Stimulated activated naive CD4-positive, alpha-beta T cell treated with Interleukin-2 at 50 U/mL for 16 hours (primary cell): ENCODE results near the gene PTGFRN.
A peak's percentile ranks its signal among the peaks of the same experiment; 100 is the strongest.
"Not testable (repeated sequence)": the region's sequence is repeated elsewhere in the genome, so short reads cannot be mapped to it uniquely, and the experiment has no call there.

ENCODE experiments used
- DNase-seq: peaks from one replicate; lab custom pipeline; 2025; lab: John Stamatoyannopoulos, UW

The PTGFRN gene

DNA sequence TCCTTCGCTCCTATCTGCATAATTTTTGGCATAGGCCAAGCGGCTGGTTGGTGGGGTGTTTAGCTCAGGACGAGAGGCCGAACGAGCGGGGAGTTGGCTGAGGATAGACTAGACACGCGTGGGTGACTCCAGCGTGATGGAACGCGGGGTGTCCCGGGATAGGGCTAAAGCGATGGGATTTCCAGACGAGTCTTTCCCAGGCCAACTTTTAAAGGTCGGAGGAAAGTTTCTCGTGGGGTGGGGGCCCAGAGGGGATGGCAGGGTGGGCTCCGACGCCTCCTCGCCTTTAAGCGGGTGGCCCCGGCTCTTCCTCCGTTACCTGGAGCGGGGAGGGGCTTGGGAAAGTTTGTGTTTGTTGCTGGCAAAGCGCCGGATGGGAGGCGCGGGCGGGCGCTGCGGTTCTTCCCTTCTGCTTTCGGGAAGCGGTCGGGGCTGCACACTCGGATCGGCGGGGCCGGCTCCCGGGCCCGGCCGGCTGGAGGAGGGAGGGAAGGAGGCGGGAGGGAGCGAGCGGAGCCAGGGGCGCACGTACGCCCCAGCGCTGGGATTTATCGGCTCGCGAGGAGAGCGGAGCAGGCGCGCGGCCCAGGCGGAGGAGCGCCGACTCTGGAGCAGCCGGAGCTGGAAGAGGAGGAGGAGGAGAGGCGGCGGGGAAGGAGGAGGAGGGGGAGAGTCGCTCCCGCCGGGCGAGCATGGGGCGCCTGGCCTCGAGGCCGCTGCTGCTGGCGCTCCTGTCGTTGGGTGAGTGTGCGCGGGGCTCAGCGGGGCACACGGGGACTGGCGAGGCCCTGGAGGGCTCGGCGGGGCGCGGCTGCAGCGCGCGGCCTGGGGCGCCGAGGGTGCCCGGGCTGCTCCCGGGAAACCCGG is at the start of gene PTGFRN:
PTGFRN (plus strand) TSS at position 405 of the 867 bp plus-strand sequence; CDS start at position 693, 288 bp downstream.
- DNase-seq, result peak; percentile 10

DNA sequence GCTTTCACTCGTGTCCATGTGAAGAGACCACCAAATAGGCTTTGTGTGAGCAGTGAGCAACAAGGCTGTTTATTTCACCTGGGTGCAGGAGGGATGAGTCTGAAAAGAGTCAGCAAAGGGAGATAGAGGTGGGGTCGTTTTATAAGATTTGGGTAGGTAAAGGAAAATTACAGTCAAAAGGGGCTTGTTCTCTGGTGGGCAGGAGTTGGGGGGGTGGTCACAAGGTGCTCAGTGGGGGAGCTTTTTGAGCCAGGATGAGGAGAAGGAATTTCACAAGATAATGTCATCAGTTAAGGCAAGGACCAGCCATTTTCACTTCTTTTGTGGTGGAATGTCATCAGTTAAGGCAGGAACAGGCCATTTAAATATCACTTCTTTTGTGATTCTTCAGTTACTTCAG is 49.5 kb upstream of the PTGFRN start:
- DNase-seq, result not testable (repeated sequence)

DNA sequence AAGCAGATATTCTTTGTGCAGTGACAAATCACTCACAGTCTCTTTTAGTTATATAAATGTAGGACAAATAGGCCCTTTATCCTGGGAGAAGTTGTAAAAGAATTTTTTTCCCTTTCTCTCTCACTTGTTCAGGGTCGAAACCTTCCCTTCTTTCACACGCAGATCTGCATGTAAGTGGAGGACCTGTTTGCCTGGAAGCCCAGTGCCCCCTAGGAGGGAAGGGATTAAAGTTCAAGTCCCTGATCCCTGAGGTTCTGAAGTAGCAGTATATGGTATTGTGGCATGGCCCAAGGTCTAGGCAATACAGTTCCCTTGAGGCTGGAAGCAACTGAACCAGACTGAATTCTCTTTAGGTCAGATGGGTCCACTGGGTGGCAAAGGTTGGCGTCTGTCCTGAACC is 48.6 kb upstream of the PTGFRN start:
- DNase-seq, result no peak

DNA sequence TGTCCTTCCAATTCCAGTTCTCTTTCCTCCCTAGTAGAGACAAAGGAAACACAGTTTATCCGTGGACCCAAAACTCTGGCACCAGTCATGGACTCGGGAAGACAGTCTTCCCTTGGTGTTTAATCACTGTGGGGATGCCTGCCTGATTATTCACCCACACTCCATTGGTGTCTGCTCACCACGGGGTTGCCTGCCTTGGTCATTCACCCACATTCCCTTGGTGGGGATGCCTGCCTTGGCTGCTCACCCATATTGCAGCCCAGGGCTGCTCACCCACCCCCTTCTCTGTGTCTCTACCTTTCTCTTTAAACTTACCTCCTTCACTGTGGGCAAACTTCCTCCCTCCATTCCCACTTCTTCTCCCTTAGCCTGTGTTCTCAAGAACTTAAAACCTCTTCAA is 46.7 kb upstream of the PTGFRN start:
- not testable (repeated sequence) for DNase-seq

DNA sequence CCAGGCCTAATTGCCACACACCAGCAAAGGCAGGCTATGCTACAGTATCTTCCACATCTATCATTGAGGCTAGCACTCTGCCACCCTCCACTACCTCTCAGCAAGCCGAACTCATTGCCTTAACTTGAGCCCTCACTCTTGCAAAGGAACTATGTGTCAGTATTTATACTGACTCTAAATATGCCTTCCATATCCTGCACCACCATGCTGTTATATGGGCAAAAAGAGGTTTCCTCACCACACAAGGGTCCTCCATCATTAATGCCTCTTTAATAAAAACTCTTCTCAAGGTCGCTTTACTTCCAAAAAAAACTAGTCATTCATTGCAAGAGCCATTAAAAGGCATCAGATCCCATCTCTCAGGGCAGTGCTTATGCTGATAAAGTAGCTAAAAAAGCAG is 43.2 kb upstream of the PTGFRN start:
- not testable (repeated sequence) for DNase-seq

DNA sequence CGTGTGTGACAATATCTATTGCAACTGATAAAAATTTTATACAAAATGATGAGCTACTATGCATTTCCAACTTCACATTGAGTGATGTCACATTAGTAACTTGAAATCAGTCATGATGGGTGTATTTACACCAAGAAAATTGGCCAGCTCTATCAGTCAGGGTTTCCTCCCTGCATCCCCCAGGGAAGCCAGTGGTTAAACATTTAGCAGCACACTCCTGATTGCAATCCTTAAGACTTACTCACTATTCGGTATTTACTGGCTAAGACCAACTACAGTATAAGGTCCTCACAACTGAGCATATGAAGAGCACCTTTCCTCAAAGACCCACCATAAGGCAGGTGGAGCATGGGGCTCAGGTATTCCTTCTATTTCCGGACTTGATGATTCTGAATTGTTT is 41.3 kb upstream of the PTGFRN start:
- no peak for DNase-seq

DNA sequence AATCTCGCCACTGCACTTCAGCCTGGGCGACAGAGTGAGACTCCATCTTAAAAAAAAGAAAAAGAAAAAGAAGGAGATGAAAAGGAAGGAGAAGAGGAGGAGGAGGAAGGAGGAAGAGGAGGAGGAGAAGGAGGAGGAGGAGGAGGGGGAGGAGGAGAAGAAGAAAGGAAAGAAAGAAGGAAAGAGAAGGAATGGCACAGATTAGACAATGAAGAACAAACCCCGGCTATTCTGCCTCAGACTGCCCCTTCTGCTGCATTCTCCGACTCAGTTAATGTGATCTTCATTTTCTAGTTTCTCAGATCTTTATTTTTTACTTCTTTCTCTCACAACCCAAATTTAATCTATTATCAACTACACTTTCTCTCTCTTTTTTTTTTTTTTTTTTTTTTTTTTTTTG is 40.1 kb upstream of the PTGFRN start:
- DNase-seq, result no peak

DNA sequence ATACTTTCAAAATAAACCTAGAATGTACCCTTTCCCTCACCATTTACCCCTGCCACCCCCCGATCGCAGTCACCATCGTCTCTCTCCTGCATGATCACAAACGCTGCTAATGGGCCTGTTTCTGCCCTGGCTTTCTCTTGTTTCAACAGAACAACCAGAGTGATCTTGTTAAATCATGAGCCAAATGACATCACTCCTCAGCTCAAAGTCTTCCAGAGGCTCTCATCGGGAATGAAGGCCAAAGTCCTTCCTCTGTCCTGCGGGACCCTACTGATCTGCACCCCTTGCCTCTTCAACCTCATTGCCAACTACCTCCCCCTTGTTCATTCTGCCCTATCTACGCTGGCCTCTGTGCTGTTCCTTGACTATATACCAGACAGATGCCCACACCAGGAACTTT is 39.4 kb upstream of the PTGFRN start:
- DNase-seq, result no peak

DNA sequence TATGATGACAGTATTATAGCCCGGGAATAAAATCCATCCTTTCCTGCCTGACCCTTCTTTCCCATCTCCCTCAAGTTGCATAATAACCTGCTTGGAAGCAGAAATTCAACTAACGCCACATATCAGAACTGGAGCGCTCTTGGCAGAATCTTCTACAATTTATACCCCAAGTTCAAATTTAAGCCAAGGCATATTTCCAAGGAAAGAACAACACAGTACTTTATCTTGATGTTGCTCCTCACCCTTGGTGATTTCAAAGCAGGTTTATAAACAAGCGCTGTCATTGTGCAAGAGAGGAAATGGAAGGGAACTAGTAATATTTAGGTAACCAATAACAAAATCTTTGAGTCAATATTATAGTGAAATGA is 38.0 kb upstream of the PTGFRN start:
- DNase-seq, result no peak

DNA sequence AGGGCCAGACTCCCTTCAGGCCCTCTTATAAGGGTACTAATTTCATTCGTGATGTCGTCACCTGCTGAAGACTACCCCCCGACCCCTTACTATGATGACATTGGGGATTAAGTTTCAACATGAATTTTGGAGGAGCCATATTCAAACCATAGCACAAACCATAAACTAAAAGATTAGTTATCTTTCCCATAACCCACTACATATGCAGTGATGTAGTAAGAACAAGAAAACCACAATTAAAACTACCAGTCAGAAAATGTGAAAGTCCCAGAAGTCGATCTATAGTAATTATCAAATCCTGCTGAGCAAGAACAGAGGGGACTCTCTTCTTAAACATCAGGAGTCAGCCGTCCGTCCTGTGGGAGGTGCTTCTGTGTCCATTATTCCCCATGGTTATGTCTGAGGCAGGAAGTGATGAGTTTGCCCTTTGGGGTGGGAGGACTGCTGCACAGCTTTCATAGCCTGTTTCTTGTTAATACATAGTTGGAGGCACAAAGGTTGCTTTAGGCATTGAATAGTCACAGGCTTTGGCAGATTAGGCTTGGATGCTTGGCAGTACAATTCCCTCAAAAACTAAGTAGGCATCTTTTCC is 35.9 kb upstream of the PTGFRN start:
- DNase-seq, result no peak

DNA sequence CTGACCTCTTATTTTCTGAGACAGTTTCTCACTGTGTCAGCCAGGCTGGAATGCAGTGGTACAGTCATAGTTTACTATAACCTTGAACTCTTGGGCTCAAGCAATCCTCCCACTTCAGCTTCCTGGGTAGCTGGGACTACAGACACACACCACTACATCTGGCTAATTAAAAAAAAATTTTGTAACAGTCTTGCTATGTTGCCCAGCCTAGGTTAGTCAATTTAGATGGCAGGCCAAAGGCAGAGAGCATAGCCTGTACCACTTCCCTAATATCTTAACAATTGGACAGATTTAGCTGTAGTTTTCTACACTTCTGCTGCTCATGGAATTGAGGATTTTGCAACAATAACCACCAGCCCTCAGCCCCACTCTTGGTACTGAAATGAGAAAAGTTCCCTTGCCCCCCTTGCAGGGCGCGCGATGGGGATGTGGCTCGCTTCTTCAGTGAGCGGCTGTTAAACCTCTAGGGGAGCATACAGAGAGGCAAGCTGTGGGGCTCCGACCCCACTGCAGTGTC is 34.9 kb upstream of the PTGFRN start:
- no peak for DNase-seq

DNA sequence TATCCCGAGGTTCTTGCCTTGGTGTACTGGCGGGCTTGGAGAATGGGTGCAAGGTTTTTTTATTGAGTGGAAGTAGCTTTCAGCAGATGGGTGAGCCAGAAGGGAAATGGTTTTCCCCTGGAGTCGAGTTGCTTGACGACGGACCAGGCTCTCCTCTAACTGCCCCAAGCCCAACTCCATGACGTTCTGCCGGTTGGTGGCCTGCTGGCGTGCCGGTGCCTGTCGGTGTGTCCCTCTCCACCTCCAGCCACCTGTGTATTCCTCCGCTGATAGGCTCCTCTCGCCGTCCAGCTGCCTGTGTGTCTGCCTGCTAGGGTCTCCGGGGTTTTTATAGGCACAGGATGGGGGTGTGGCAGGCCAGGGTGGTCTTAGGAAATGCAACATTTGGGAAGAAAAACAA is 34.3 kb upstream of the PTGFRN start:
- no peak for DNase-seq

DNA sequence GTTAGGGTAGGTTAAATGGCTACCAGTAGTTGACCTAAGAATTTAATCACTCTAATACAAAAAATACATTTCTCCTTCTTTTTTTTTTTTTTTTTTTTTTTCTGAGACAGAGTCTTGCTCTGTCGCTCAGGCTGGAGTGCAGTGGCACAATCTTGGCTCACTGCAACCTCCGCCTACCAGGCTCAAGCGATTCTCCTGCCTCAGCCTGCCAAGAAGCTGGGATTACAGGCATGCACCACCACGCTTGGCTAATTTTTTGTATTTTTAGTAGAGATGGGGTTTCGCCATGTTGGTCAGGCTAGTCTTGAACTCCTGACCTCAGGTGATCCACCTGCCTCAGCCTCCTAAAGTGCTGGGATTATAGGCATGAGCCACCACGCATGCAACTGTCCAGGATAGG is 33.8 kb upstream of the PTGFRN start:
- DNase-seq, result not testable (repeated sequence)

DNA sequence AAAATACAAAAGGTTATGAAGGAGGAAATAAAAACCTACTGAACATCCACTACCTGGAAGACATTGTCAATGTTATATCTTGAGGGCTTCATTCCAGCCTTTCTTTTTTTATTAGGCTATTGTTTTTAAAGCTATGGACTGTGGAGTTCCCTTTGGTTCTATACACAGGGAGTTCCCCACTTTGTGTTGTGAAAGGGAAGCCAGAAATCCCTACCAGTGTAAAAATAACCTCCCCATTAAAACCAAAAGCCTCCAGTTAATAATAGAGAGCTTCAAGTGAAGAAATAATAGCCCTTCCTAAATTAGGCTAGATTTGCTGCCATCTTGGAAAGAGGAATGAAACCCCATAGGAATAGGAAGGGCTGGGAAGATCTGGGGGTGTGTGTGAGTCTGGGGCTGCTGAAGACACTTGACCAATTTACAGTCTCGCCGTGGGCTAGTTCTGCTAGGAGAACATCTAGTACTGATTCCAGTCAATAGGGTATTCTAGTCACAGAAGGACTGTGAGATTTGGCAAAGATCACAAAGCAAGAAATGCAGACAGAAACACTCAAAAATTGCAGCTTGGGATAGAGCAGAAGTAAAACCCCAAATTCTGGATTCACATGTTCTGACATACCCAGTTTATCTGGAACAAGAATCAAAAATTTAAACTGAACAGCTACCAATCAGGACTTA is 32.4 kb upstream of the PTGFRN start:
- no peak for DNase-seq

DNA sequence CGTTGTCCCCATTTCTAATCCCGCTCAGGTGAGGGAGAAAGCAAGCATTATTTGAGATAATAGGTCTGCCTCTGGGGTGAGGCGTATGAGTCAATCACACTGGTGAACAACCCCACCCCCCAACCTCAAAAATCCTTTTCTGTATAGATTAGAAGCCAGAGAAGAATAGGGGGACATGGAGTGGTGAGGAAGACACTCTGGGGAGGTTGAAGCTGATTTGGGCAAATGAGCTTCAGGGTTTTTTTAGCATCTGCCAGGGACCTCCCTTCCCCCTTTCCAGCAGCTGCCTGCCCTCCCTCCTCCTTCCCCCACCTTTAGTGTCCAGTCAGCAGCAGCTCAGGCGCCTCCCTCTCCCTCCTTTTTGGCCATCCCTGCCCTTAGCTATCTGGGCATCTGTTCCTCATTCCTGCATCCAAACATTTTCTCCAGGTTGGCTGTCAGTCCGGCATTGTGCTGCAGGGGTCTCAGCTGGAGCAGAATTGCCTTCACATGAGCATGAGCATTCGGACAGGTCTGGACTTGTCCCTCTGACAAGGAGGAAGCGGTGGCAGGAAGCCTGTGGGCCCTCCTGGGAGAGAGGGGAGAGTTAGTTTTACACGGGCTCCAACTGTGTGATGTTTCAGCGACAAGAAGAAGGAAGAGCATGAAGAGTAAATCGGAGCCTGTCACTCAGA is 30.8 kb upstream of the PTGFRN start:
- no peak for DNase-seq

DNA sequence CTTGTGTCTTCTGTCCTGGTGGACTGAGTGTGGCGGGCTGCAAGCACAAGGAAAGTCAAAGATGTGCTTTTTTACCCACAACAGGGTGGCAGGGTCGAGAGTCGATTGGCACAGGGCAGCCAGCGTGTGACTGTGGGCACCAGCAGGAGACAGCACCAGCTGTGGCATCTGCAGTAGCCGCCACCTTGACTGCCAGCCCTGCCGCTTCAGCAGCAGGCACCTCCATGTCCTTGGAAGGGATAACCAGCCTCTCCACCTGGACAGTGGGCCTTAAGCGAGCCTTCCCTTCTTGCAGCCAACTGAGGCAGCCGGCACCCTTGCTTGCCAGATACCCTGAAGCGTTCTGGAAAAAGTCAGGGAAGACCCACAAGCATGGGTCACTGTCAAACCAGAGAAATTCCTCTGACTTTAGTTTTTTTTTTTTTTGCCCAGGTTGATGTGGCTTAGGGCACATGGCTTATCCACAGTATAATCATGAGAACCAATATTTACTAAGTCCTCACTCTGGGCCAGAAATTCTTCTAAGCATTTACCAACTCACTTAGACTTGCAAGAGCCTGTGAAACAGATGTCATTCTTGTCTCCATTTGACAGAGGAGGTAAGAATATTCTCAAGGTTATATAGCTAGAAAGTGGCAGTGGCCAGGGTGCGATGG is 30.1 kb upstream of the PTGFRN start:
- no peak for DNase-seq

DNA sequence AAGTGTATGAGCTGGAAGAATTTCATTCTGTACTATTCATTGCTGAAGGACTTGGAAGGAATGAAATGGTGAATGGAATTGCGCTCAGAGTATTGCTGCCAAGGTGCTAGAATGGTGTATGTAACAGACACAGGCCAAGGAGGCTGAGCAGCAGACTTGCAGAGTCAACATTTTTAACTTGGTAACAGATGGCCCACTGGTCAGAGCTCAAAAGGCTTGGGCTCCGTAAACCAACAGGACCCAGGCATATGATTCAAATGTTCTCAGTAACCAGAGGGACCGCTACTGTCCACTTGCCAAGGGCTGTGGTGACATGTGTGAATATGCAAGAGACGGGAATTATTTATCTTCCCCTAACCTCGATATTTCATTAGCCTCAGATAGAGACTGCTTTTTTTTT is 28.8 kb upstream of the PTGFRN start:
- DNase-seq, result no peak

DNA sequence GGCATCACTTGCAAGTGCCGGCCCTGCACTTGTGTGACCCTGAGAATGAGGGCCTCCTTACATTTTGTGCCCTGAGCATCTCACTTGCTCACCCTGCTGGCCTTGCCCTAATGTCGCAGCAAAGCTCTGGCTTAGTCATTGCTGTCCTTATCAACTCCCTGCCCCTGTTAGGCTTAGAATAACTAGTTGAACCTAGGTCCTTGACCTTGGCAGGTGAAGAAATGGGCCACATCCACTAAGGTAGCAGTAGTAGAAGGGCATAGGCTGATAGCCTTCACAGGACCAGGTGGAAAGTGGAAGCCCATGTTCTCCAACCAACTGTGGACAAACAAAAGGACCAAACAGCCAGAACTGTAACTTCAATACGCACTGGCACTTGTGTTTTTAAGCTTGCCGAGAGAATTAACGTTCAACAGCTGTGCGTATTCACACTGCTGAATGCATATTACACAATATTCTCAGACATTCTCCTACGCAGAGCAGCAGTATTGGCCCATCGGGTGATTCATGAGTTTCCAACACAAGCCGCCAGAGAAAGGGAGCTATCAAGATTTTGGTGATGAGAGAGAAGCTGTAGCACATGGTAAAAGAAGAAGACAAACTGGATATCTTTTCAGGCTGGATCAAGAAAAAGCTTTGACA is 27.7 kb upstream of the PTGFRN start:
- DNase-seq, result peak; percentile 7

DNA sequence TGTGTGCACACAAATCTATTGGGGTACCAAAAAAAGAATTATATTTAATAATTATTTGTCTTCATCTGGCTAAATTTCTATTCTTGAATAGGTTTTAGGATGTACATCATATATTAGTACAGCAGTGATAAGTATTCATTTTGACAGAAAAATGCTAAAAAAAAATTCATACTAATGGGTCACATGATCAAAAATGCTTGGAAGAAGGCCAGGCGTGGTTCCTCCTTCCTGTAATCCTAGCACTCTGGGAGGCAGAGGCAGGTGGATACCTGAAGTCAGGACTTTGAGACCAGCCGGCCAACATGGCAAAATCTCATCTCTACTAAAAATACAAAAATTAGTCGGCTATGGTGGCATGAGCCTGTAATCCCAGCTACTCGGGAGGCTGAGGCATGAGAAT is 26.9 kb upstream of the PTGFRN start:
- no peak for DNase-seq

DNA sequence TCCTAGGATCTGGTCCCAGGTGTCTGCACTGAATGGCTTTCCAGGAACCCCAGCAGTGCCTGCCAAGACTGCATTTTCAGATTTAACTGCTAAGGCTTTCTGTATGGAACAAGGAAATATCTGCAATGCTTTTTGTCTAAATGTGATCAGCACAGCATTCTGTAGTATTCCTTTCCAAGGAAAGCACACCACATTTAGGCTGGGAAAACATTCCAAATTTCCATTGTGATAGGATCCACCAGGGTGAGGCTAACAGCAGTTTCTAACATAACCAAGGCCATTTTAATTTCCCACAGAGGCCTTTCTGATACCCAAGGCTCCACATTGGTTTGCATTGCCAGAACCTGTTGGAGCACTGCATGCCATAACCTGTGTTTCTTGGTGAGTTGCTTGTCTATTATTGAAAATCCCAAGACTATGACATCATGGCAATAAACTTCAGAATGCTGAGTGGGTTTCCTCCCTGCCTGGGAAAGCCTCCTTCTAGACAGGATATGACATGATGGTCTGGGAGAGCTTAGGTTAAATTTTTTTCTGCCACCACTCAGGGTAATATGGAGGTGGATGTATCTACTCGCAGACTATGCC is 23.3 kb upstream of the PTGFRN start:
- no peak for DNase-seq

DNA sequence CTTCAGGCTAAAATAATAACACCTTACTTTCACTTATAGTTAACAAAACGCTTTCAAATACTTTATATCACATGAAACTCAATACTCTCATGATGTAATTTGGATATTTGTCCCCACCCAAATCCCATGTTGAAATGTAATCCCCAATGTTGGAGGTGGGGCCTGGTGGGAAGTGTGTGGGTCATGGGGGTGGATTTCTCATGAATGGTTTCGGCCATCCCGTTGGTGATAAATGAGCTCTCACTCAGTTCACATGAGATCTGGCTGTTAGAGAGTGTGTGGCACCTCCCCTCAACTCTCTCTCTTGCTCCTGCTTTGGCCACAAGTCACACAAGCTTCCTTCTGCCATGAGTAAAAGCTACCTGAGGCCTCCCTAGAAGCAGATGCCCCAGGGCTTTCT is 22.5 kb upstream of the PTGFRN start:
- DNase-seq, result no peak
